ENCODE results near the gene PINK1. TPM values are rescaled to one million over a fixed set of nuclear protein-coding genes. Genes with fewer than 3 reads are reported as not detected.

Gene PINK1
- total and polyA plus RNA-seq, 2 donors (not counting 1 experiment from before 2014, with no cell fraction given) = 51.9 to 106 TPM

GRCh38 chr1:20614131-20614579 lies 19.1 kb upstream of the PINK1 start:
- H3K27ac ChIP-seq (ENCODE audit: insufficient read depth, low read length) = peak overlapping the region; percentile 0

GRCh38 chr1:20615946-20616846 lies 17.1 kb upstream of the PINK1 start:
- TF ChIP-seq CTCF (conservative IDR thresholded peaks at IDR 0.05 in 1 of 2, IDR thresholded peaks at IDR 0.05 in 1 of 2; ENCODE audit: low read depth in 1 of 2, low read length in 2 of 2) (no peak), EZH2 (IDR thresholded peaks at IDR 0.05; ENCODE audit: low read length, missing control alignments) (no peak)
- peak overlapping the region; percentile 81 for H3K4me2 ChIP-seq (ENCODE audit: extremely low read depth, insufficient read depth, low read length)
- H4K20me1 ChIP-seq (ENCODE audit: control insufficient read depth, extremely low read depth, insufficient read depth, low read length) = no peaks in the 10 kb centered on the region
- no peak overlapping the region for H3K9ac ChIP-seq (ENCODE audit: insufficient read depth, low read length)
- DNase-seq (ENCODE audit: low read depth in 2 of 2) = peak in 1 of 2 donors; percentile 20
- peak overlapping the region; percentile 80 for H2AFZ ChIP-seq (ENCODE audit: low read length)
- no peaks in the 10 kb centered on the region for H3K9me3 ChIP-seq (ENCODE audit: control insufficient read depth, insufficient read depth, low read depth, low read length)
- H3K27ac ChIP-seq (ENCODE audit: insufficient read depth, low read length) = peak overlapping the region; percentile 28
- H3K36me3 ChIP-seq (ENCODE audit: control insufficient read depth, insufficient read depth, low read length) = no peaks in the 10 kb centered on the region
- peaks cover 6% of the 10 kb centered on the region for H3K4me1 ChIP-seq (ENCODE audit: control insufficient read depth, extremely low read depth, insufficient read depth, low read length)
- H3K27me3 ChIP-seq (ENCODE audit: control insufficient read depth, insufficient read depth, low read length) = no peaks in the 10 kb centered on the region
- H3K4me3 ChIP-seq (replicated peaks in 1 of 4; ENCODE audit: control extremely low read depth in 1 of 4, insufficient read depth in 1 of 4, low read depth in 3 of 4, low read length in 4 of 4) = peak overlapping the region in 2 of 4 experiments; percentile 18 to 20
- H3K79me2 ChIP-seq (ENCODE audit: control insufficient read depth, insufficient read depth, low read length) = no peaks in the 10 kb centered on the region

More at GRCh38 chr1:20614131-20614579, 19.1 kb upstream of the PINK1 start:
- Histone ChIP-seq H3K27me3 (ENCODE audit: control insufficient read depth, insufficient read depth, low read length) (no peaks in the 10 kb centered on the region), H3K36me3 (ENCODE audit: control insufficient read depth, insufficient read depth, low read length) (no peaks in the 10 kb centered on the region), H3K4me1 (ENCODE audit: control insufficient read depth, extremely low read depth, insufficient read depth, low read length) (peaks cover 6% of the 10 kb centered on the region), H3K4me3 (replicated peaks in 1 of 4; ENCODE audit: control extremely low read depth in 1 of 4, insufficient read depth in 1 of 4, low read depth in 3 of 4, low read length in 4 of 4) (no peak overlapping the region), H2AFZ (ENCODE audit: low read length) (no peak overlapping the region), H3K4me2 (ENCODE audit: extremely low read depth, insufficient read depth, low read length) (no peak overlapping the region), H4K20me1 (ENCODE audit: control insufficient read depth, extremely low read depth, insufficient read depth, low read length) (no peaks in the 10 kb centered on the region), H3K9ac (ENCODE audit: insufficient read depth, low read length) (no peak overlapping the region), H3K79me2 (ENCODE audit: control insufficient read depth, insufficient read depth, low read length) (no peaks in the 10 kb centered on the region), H3K9me3 (ENCODE audit: control insufficient read depth, insufficient read depth, low read depth, low read length) (no peaks in the 10 kb centered on the region)
- no peak for DNase-seq (ENCODE audit: low read depth in 2 of 2)
- TF ChIP-seq CTCF (conservative IDR thresholded peaks at IDR 0.05 in 1 of 2, IDR thresholded peaks at IDR 0.05 in 1 of 2; ENCODE audit: low read depth in 1 of 2, low read length in 2 of 2) = no peak
- TF ChIP-seq EZH2 (IDR thresholded peaks at IDR 0.05; ENCODE audit: low read length, missing control alignments) = no peak

- no peak overlapping the region for H3K9ac ChIP-seq (ENCODE audit: insufficient read depth, low read length)
- H4K20me1 ChIP-seq (ENCODE audit: control insufficient read depth, extremely low read depth, insufficient read depth, low read length) = no peaks in the 10 kb centered on the region
- peaks cover 6% of the 10 kb centered on the region for H3K4me1 ChIP-seq (ENCODE audit: control insufficient read depth, extremely low read depth, insufficient read depth, low read length)
- H3K4me3 ChIP-seq (replicated peaks in 1 of 4; ENCODE audit: control extremely low read depth in 1 of 4, insufficient read depth in 1 of 4, low read depth in 3 of 4, low read length in 4 of 4) = peak overlapping the region in 2 of 4 experiments; percentile 18 to 20
- TF ChIP-seq EZH2 (IDR thresholded peaks at IDR 0.05; ENCODE audit: low read length, missing control alignments) = no peak
- no peak for TF ChIP-seq CTCF (conservative IDR thresholded peaks at IDR 0.05 in 1 of 2, IDR thresholded peaks at IDR 0.05 in 1 of 2; ENCODE audit: low read depth in 1 of 2, low read length in 2 of 2)
- peak overlapping the region; percentile 81 for H3K4me2 ChIP-seq (ENCODE audit: extremely low read depth, insufficient read depth, low read length)
- no peak for DNase-seq (ENCODE audit: low read depth in 2 of 2)
- H3K79me2 ChIP-seq (ENCODE audit: control insufficient read depth, insufficient read depth, low read length) = no peaks in the 10 kb centered on the region
- H3K36me3 ChIP-seq (ENCODE audit: control insufficient read depth, insufficient read depth, low read length) = no peaks in the 10 kb centered on the region
- H2AFZ ChIP-seq (ENCODE audit: low read length) = peak overlapping the region; percentile 80
- H3K9me3 ChIP-seq (ENCODE audit: control insufficient read depth, insufficient read depth, low read depth, low read length) = no peaks in the 10 kb centered on the region
- no peaks in the 10 kb centered on the region for H3K27me3 ChIP-seq (ENCODE audit: control insufficient read depth, insufficient read depth, low read length)
- H3K27ac ChIP-seq (ENCODE audit: insufficient read depth, low read length) = peak overlapping the region; percentile 28
Measured at GRCh38 chr1:20616847-20617487, 16.3 kb upstream of the PINK1 start.
